Measurements from ENCODE around the gene CALML6. TPM values are rescaled to one million over a fixed set of nuclear protein-coding genes. Genes with fewer than 3 reads are reported as not detected.
A peak's percentile ranks its signal among the peaks of the same experiment; 100 is the strongest.

Gene CALML6
- total RNA-seq, 2 experiments from 2014 or later, result 0.26 to 0.27 TPM

GRCh38 chr1:1959840-1960479, 44.9 kb downstream of the CALML6 start:
- Mint-ChIP-seq H3K36me3 (no peaks in the 10 kb centered on the region), H3K27ac (no peak overlapping the region), H3K4me3 (no peak overlapping the region), H3K27me3 (peaks cover 25% of the 10 kb centered on the region), H3K9me3 (peaks cover under 1% of the 10 kb centered on the region), H3K4me1 (ENCODE audit: low read depth) (peaks cover 4% of the 10 kb centered on the region)
- peak; percentile 85 for DNase-seq
- ChIA-PET CTCF (interaction anchor here (0.8 to 4.1 kb wide), 6 partner anchors 9 to 93 kb away, joined by 3 to 59 read pairs (median 3); no protein-coding TSS in a partner anchor), POLR2A (no interaction called here)
- intact Hi-C loops (cut with micrococcal nuclease), result loop anchor here (2.0 kb wide), 1 partner anchor 85 kb away; no protein-coding TSS in a partner anchor

GRCh38 chr1:1960480-1961196, 45.6 kb downstream of the CALML6 start:
- intact Hi-C loops (cut with micrococcal nuclease), result loop anchor here (2.0 kb wide), 1 partner anchor 84 kb away; no protein-coding TSS in a partner anchor
- DNase-seq, result no peak
- Mint-ChIP-seq H3K4me1 (ENCODE audit: low read depth) (peaks cover 3% of the 10 kb centered on the region), H3K27me3 (peaks cover 25% of the 10 kb centered on the region), H3K4me3 (no peak overlapping the region), H3K36me3 (no peaks in the 10 kb centered on the region), H3K27ac (no peak overlapping the region), H3K9me3 (no peaks in the 10 kb centered on the region)
- ChIA-PET POLR2A (no interaction called here), CTCF (interaction anchor here (1.0 to 4.1 kb wide), 6 partner anchors 9 to 93 kb away, joined by 3 to 59 read pairs (median 3); no protein-coding TSS in a partner anchor)

GRCh38 chr1:1962752-1963151, 47.7 kb downstream of the CALML6 start:
- Mint-ChIP-seq H3K9me3 (no peaks in the 10 kb centered on the region), H3K4me1 (ENCODE audit: low read depth) (peaks cover 3% of the 10 kb centered on the region), H3K27ac (no peak overlapping the region), H3K27me3 (peaks cover 25% of the 10 kb centered on the region), H3K4me3 (no peak overlapping the region), H3K36me3 (no peaks in the 10 kb centered on the region)
- intact Hi-C loops (cut with micrococcal nuclease), result no loop called here
- no peak for DNase-seq
- ChIA-PET POLR2A (no interaction called here), CTCF (no interaction called here)

- Mint-ChIP-seq H3K36me3 (no peaks in the 10 kb centered on the region), H3K9me3 (no peaks in the 10 kb centered on the region), H3K27me3 (peaks cover 19% of the 10 kb centered on the region), H3K27ac (no peak overlapping the region), H3K4me3 (no peak overlapping the region), H3K4me1 (ENCODE audit: low read depth) (peaks cover 3% of the 10 kb centered on the region)
- POLR2A ChIA-PET, result no interaction called here
- intact Hi-C loops (cut with micrococcal nuclease), result no loop called here
- no peak for DNase-seq
- CTCF ChIA-PET, result no interaction called here
Observed at GRCh38 chr1:1963570-1963969, 48.5 kb downstream of the CALML6 start.

- no peaks in the 10 kb centered on the region for H3K36me3 Mint-ChIP-seq
- intact Hi-C loops (cut with micrococcal nuclease), result no loop called here
- H3K27ac Mint-ChIP-seq, result no peak overlapping the region
- no peak for DNase-seq
- H3K27me3 Mint-ChIP-seq, result peaks cover 13% of the 10 kb centered on the region
- POLR2A ChIA-PET, result no interaction called here
- no peaks in the 10 kb centered on the region for H3K4me1 Mint-ChIP-seq (ENCODE audit: low read depth)
- CTCF ChIA-PET, result interaction anchor here (0.9 kb wide), 1 partner anchor 80 kb away, joined by 4 read pairs; no protein-coding TSS in a partner anchor
- no peak overlapping the region for H3K4me3 Mint-ChIP-seq
- H3K9me3 Mint-ChIP-seq, result no peaks in the 10 kb centered on the region
Observed at GRCh38 chr1:1964811-1965210, 49.8 kb downstream of the CALML6 start.

GRCh38 chr1:1965546-1965945, 50.5 kb downstream of the CALML6 start:
- H3K27ac Mint-ChIP-seq, result no peak overlapping the region
- H3K27me3 Mint-ChIP-seq, result peaks cover 10% of the 10 kb centered on the region
- ChIA-PET POLR2A (no interaction called here), CTCF (interaction anchor here (0.9 kb wide), 1 partner anchor 79 kb away, joined by 4 read pairs; no protein-coding TSS in a partner anchor)
- H3K36me3 Mint-ChIP-seq, result no peaks in the 10 kb centered on the region
- DNase-seq, result no peak
- intact Hi-C loops (cut with micrococcal nuclease), result no loop called here
- H3K4me3 Mint-ChIP-seq, result no peak overlapping the region
- no peaks in the 10 kb centered on the region for H3K9me3 Mint-ChIP-seq
- H3K4me1 Mint-ChIP-seq (ENCODE audit: low read depth), result no peaks in the 10 kb centered on the region

- Mint-ChIP-seq H3K4me3 (no peak overlapping the region), H3K36me3 (no peaks in the 10 kb centered on the region), H3K27ac (no peak overlapping the region), H3K4me1 (ENCODE audit: low read depth) (no peaks in the 10 kb centered on the region), H3K9me3 (peaks cover 6% of the 10 kb centered on the region), H3K27me3 (peaks cover 4% of the 10 kb centered on the region)
- CTCF ChIA-PET, result interaction anchor here (0.7 to 0.9 kb wide), 2 partner anchors 78 to 208 kb away, joined by 3 read pairs; no protein-coding TSS in a partner anchor
- intact Hi-C loops (cut with micrococcal nuclease), result no loop called here
- no peak for DNase-seq
- POLR2A ChIA-PET, result no interaction called here
Observed at GRCh38 chr1:1966071-1966740, 51.1 kb downstream of the CALML6 start.

Other genes with a start within 250 kb of the CALML6 start
- 10 to 100 TPM; 29.0 to 30.1 TPM for gene SLC35E2B, start 222.5 kb upstream of the CALML6 start, total RNA-seq
- 10 to 100 TPM; 44.5 to 49.1 TPM for gene CDK11A, start 190.9 kb upstream of the CALML6 start, total RNA-seq
- gene NADK, start 136.8 kb upstream of the CALML6 start, total RNA-seq, result 10 to 100 TPM; 56.2 to 57.4 TPM
- 100 to 1,000 TPM; 396 to 403 TPM for gene GNB1, start 24.2 kb upstream of the CALML6 start, total RNA-seq
- gene TMEM52, start 4.0 kb downstream of the CALML6 start, total RNA-seq, result under 1 TPM; 0.33 to 0.34 TPM
- not detected for gene CFAP74, start 88.5 kb downstream of the CALML6 start, total RNA-seq
- gene GABRD, start 104.1 kb downstream of the CALML6 start, total RNA-seq, result not detected
- 10 to 100 TPM; 13.2 to 14.7 TPM for gene PRKCZ, start 135.2 kb downstream of the CALML6 start, total RNA-seq